Karpas-422 (cell line): ENCODE data around the gene LRCH1. TPM values are rescaled to one million over a fixed set of nuclear protein-coding genes. Genes with fewer than 3 reads are reported as not detected.

Experiments
- DNase-seq: peaks from one replicate; pipeline ENCODE4 v3.0.0-alpha.2; 2015
- H2AFZ ChIP-seq: fragments of 200-600 bp; sonication (generic); 2 replicates; pipeline ENCODE4 v1.6.1; 2014; ENCODE audit warnings: antibody characterized with exemption, low read length, mixed read lengths
- H3K27ac ChIP-seq: fragments of 200-600 bp; sonication (generic); 2 replicates; pipeline ENCODE4 v1.5.1; 2014; ENCODE audit warnings: mild to moderate bottlenecking, low read length, moderate library complexity
- H3K27me3 ChIP-seq: fragments of 200-600 bp; sonication (generic); 2 replicates; pipeline ENCODE4 v1.6.1; 2014; ENCODE audit warnings: low read length, mixed read lengths
- H3K36me3 ChIP-seq: fragments of 200-600 bp; sonication (generic); 2 replicates; pipeline ENCODE4 v1.6.1; 2014; ENCODE audit warnings: low read length, mixed read lengths; ENCODE audit not compliant: insufficient read depth
- H3K4me1 ChIP-seq: fragments of 200-600 bp; sonication (generic); 2 replicates; pipeline ENCODE4 v1.6.1; 2014; ENCODE audit warnings: mild to moderate bottlenecking, low read length, mixed read lengths
- H3K4me2 ChIP-seq: fragments of 200-600 bp; sonication (generic); 2 replicates; pipeline ENCODE4 v1.6.1; 2014; ENCODE audit warnings: low read length, low read depth, mild to moderate bottlenecking; ENCODE audit not compliant: poor library complexity, severe bottlenecking
- H3K4me3 ChIP-seq: fragments of 200-600 bp; sonication (generic); 2 replicates; pipeline ENCODE4 v1.5.1; 2014; ENCODE audit warnings: mild to moderate bottlenecking, antibody characterized with exemption, low read length, mixed read lengths
- H3K79me2 ChIP-seq: fragments of 200-600 bp; sonication (generic); 2 replicates; pipeline ENCODE4 v1.6.1; 2014; ENCODE audit warnings: mild to moderate bottlenecking, low read length, mixed read lengths
- H3K9ac ChIP-seq: fragments of 200-600 bp; sonication (generic); 2 replicates; pipeline ENCODE4 v1.6.0; 2014; ENCODE audit warnings: low read length
- H3K9me2 ChIP-seq: fragments of 200-600 bp; sonication (generic), shearing (Covaris generic); replicated peaks from 2 replicates; pipeline ENCODE4 v1.6.0; 2014; ENCODE audit warnings: mild to moderate bottlenecking, low read length, moderate library complexity; ENCODE audit not compliant: insufficient read depth
- H3K9me3 ChIP-seq: fragments of 300-700, 200-600 bp; sonication (generic); 2 replicates; pipeline ENCODE4 v1.6.1; 2014; ENCODE audit warnings: low read length, mixed read lengths
- H4K20me1 ChIP-seq: fragments of 200-600 bp; sonication (generic); 2 replicates; pipeline ENCODE4 v1.6.1; 2014; ENCODE audit warnings: mild to moderate bottlenecking, antibody characterized with exemption, low read length, low read depth; ENCODE audit not compliant: insufficient read depth
- total RNA-seq: library from RNA; depleted of rRNA; stranded (reverse); fragments of >200 nt; shearing (Covaris generic); gene quantifications from 2 replicates; pipeline ENCODE4 v1.2.3, GENCODE V29; 2014; ENCODE audit warnings: low replicate concordance

The LRCH1 gene
- total RNA-seq, 1 experiment from 2014 or later = 0.56 TPM

DNA sequence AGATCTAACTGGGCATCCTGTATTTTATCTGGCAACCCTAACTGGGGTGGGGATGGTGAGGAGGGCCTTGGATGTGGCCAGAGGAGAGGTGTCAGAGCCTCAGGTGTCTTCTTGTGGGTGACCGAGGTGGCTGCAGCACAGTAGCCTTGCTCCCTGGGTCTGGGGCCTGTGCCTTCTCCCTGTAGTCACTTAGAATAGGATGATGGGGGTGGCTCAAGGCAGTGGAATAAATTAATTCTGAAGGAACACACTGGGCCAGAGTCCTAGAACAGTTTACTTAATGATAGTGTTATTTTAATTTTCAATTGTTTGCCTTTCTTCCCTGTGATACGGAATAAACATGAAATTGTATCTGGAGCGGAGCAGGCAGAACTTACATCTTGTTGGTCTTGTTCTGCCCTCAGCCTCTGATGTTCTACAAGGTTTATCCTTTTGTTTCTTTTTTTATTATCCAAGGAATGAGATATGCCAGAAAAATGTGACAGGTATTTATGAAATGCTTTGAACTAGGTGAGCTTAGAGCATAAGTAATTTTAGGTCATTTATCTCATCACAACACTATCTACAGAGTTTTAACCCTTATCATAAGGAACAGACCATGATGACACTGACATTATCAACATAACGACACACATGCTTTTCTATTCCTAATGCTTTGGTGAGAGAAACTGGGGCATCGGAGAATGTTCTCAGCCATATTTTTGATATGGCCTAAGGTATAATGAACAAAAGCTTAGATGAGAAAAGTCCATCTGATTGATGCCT, 51.4 kb downstream of the LRCH1 start:
- Histone ChIP-seq H3K4me2 (no peak overlapping the region), H3K27me3 (no peaks in the 10 kb centered on the region), H3K9me3 (no peaks in the 10 kb centered on the region), H3K4me3 (no peak overlapping the region), H3K27ac (no peak overlapping the region), H3K79me2 (no peaks in the 10 kb centered on the region), H4K20me1 (0 out of 2 replicates have a peak, but pooled peaks cover 4% of the 10 kb centered on the region), H3K9ac (no peak overlapping the region), H2AFZ (no peak overlapping the region), H3K9me2 (no peaks in the 10 kb centered on the region), H3K36me3 (no peaks in the 10 kb centered on the region), H3K4me1 (0 out of 2 replicates have a peak, but pooled peaks cover 2% of the 10 kb centered on the region)
- DNase-seq = no peak

- Histone ChIP-seq H3K79me2 (no peaks in the 10 kb centered on the region), H3K27ac (no peak overlapping the region), H2AFZ (no peak overlapping the region), H3K9me2 (no peaks in the 10 kb centered on the region), H4K20me1 (0 out of 2 replicates have a peak, but pooled peaks cover 4% of the 10 kb centered on the region), H3K27me3 (no peaks in the 10 kb centered on the region), H3K9ac (no peak overlapping the region), H3K36me3 (no peaks in the 10 kb centered on the region), H3K4me1 (0 out of 2 replicates have a peak, but pooled peaks cover 2% of the 10 kb centered on the region), H3K4me3 (no peak overlapping the region), H3K9me3 (no peaks in the 10 kb centered on the region), H3K4me2 (no peak overlapping the region)
- DNase-seq = no peak
Observed at GRCh38 chr13:46605076-46605824, 52.3 kb downstream of the LRCH1 start.

DNA sequence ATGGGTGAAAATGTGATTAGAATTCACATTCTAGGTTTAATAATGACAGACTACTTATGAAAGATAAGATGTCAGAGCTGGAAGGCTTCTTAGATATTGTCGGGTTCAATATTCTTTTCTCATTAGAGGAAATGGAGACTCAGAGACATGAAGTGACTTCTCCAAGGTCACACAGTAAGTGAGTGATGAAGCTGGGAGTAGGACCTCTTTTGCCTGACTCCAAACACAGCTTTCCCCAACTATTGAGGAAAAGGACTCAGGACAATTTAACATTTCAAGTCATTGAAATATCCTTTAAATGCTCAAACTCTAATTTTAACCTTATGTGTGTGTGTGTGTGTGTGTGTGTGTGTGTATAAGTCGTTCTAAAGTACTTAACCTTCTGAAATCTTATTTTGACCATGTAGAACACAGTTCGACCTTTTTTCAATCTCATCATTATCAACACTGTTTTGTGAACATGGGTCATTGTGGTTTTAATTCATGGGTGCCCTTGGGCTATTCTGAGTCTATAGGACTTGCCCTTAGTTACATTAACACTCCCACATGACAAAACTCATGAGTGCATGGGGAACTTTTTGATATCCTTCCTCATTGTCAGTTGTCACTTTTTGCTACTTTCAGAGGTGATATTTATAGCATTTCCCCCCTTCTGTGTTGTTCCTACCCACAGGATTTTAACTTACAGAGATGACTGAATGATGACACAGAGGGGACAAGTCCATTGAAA, 53.0 kb downstream of the LRCH1 start:
- 0 out of 2 replicates have a peak, but pooled peaks cover 2% of the 10 kb centered on the region for H3K4me1 ChIP-seq
- no peak overlapping the region for H3K4me2 ChIP-seq
- H3K79me2 ChIP-seq = no peaks in the 10 kb centered on the region
- no peak for DNase-seq
- no peaks in the 10 kb centered on the region for H3K36me3 ChIP-seq
- H2AFZ ChIP-seq = no peak overlapping the region
- H3K27ac ChIP-seq = no peak overlapping the region
- H3K9ac ChIP-seq = no peak overlapping the region
- H3K9me2 ChIP-seq = no peaks in the 10 kb centered on the region
- H3K9me3 ChIP-seq = no peaks in the 10 kb centered on the region
- no peak overlapping the region for H3K4me3 ChIP-seq
- H4K20me1 ChIP-seq = 0 out of 2 replicates have a peak, but pooled peaks cover 6% of the 10 kb centered on the region
- no peaks in the 10 kb centered on the region for H3K27me3 ChIP-seq

GRCh38 chr13:46606970-46607369, 54.0 kb downstream of the LRCH1 start:
- H3K9me2 ChIP-seq = no peaks in the 10 kb centered on the region
- H3K9me3 ChIP-seq = no peaks in the 10 kb centered on the region
- H3K36me3 ChIP-seq = no peaks in the 10 kb centered on the region
- H3K4me2 ChIP-seq = no peak overlapping the region
- no peaks in the 10 kb centered on the region for H3K79me2 ChIP-seq
- H2AFZ ChIP-seq = no peak overlapping the region
- no peak overlapping the region for H3K9ac ChIP-seq
- H3K4me3 ChIP-seq = no peak overlapping the region
- H3K27ac ChIP-seq = no peak overlapping the region
- 0 out of 2 replicates have a peak, but pooled peaks cover 2% of the 10 kb centered on the region for H3K4me1 ChIP-seq
- no peaks in the 10 kb centered on the region for H3K27me3 ChIP-seq
- H4K20me1 ChIP-seq = 0 out of 2 replicates have a peak, but pooled peaks cover 6% of the 10 kb centered on the region
- no peak for DNase-seq

GRCh38 chr13:46607768-46608564, 55.0 kb downstream of the LRCH1 start:
- H3K4me3 ChIP-seq = no peak overlapping the region
- H3K27me3 ChIP-seq = no peaks in the 10 kb centered on the region
- H3K9me2 ChIP-seq = no peaks in the 10 kb centered on the region
- H3K4me2 ChIP-seq = no peak overlapping the region
- H2AFZ ChIP-seq = no peak overlapping the region
- H3K79me2 ChIP-seq = no peaks in the 10 kb centered on the region
- H3K36me3 ChIP-seq = no peaks in the 10 kb centered on the region
- DNase-seq = no peak
- no peaks in the 10 kb centered on the region for H3K4me1 ChIP-seq
- 0 out of 2 replicates have a peak, but pooled peaks cover 6% of the 10 kb centered on the region for H4K20me1 ChIP-seq
- H3K27ac ChIP-seq = no peak overlapping the region
- no peak overlapping the region for H3K9ac ChIP-seq
- no peaks in the 10 kb centered on the region for H3K9me3 ChIP-seq

DNA sequence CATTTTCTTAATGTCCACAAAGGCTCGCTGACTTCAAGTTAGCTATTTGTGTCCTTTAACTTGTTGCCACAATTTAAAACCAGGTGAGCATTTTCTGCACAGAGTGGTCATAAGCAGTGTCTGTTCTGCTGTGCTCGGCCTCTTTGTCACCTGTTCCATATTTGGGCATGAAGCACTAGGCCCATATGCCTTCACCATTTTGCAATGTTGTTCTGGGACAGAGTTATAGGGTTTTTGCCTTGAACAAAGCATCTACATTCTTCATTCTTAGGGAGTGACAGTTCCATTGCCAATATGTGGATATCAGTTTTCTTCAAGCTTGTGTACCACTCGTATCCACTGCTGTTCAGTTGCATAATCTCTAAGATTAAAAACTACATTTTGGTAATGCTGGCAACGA, 56.1 kb downstream of the LRCH1 start:
- Histone ChIP-seq H3K4me3 (no peak overlapping the region), H3K9ac (no peak overlapping the region), H4K20me1 (0 out of 2 replicates have a peak, but pooled peaks cover 6% of the 10 kb centered on the region), H3K27ac (no peak overlapping the region), H3K9me3 (no peaks in the 10 kb centered on the region), H3K4me2 (no peak overlapping the region), H2AFZ (no peak overlapping the region), H3K9me2 (no peaks in the 10 kb centered on the region), H3K4me1 (no peaks in the 10 kb centered on the region), H3K27me3 (no peaks in the 10 kb centered on the region), H3K36me3 (no peaks in the 10 kb centered on the region), H3K79me2 (no peaks in the 10 kb centered on the region)
- no peak for DNase-seq

DNA sequence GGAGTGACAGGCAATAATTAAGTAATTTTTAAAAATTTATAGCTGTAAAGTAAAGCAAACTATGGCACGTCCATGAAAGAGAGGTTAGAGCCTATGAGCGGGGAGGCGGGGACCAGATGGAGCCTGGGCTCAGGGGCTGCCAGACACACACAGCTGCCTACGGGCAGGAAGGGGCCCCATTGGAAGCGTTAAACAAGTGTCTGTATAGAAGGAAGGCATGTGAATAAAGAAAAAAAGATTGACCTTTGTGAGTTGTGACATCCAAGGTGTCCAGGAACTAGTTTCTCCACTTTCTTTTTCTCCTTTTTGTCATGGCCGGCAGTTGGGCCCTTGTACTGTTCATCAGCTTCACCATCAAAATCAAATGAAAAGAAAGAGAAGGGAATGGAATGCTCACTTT, 56.8 kb downstream of the LRCH1 start:
- Histone ChIP-seq H3K27ac (no peak overlapping the region), H3K4me1 (no peaks in the 10 kb centered on the region), H3K27me3 (no peaks in the 10 kb centered on the region), H3K9me2 (no peaks in the 10 kb centered on the region), H3K9ac (no peak overlapping the region), H2AFZ (no peak overlapping the region), H3K79me2 (no peaks in the 10 kb centered on the region), H3K4me3 (no peak overlapping the region), H3K4me2 (no peak overlapping the region), H3K36me3 (no peaks in the 10 kb centered on the region), H3K9me3 (no peaks in the 10 kb centered on the region), H4K20me1 (0 out of 2 replicates have a peak, but pooled peaks cover 6% of the 10 kb centered on the region)
- DNase-seq = no peak
